ENCODE data around the gene LY86. TPM values are rescaled to one million over a fixed set of nuclear protein-coding genes. Genes with fewer than 3 reads are reported as not detected.

LY86 gene
- total and polyA plus RNA-seq, 9 donors, result 1.3 to 13.8 (median 2.3) TPM

DNA sequence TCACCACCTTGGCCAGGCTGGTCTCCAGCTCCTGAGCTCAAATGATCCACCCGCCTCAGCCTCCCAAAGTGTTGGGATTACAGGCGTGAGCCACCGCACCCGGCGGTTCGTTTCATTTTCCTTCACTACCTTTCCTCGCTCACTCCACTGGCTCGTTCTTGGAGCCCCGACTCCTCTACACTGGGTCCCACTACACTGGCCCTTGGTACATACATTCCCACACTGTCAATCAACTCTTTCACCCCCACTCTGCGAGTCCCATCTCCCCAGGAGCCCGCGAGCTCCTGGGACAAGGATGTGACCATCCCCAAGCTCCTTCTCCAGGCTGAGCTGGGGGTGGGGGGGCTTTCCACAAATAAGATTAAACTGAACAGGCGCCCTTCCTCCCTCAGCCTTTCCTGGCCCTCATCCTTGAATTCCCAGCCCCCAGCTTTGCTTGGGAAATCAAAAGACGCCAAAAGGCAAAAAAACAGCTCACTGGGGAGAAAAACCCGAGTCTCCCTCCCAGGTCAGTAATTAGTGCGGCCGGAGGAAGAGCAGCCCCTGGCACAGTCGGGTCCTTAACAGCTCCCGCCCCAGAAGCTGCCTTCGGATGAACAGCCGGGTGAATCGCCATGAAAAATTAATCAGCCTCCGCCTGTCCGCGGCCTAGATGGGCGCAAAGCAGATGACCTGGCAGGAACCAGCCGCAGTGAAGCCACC is 42.8 kb upstream of the LY86 start:
- Histone ChIP-seq H3K4me1 (ENCODE audit: insufficient read depth) (peaks cover 6% of the 10 kb centered on the region), H3K27ac (no peak overlapping the region), H3K36me3 (no peaks in the 10 kb centered on the region), H3K4me3 (peak overlapping the region; percentile 34), H3K9me3 (no peaks in the 10 kb centered on the region), H3K27me3 (no peaks in the 10 kb centered on the region)
- intact Hi-C loops (cut with DNase I), result loop anchor here (5.0 to 10.0 kb wide), 3 partner anchors 491 to 1403 kb away; no protein-coding TSS in a partner anchor
- no peak for TF ChIP-seq POLR2A (IDR thresholded peaks at IDR 0.05)
- TF ChIP-seq, protein P1, sequence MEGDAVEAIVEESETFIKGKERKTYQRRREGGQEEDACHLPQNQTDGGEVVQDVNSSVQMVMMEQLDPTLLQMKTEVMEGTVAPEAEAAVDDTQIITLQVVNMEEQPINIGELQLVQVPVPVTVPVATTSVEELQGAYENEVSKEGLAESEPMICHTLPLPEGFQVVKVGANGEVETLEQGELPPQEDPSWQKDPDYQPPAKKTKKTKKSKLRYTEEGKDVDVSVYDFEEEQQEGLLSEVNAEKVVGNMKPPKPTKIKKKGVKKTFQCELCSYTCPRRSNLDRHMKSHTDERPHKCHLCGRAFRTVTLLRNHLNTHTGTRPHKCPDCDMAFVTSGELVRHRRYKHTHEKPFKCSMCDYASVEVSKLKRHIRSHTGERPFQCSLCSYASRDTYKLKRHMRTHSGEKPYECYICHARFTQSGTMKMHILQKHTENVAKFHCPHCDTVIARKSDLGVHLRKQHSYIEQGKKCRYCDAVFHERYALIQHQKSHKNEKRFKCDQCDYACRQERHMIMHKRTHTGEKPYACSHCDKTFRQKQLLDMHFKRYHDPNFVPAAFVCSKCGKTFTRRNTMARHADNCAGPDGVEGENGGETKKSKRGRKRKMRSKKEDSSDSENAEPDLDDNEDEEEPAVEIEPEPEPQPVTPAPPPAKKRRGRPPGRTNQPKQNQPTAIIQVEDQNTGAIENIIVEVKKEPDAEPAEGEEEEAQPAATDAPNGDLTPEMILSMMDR (IDR thresholded peaks at IDR 0.05), result no peak
- no peak for TF ChIP-seq EP300 (IDR thresholded peaks at IDR 0.05)
- no peak for DNase-seq
- WGBS, 3 donors, result 36 to 47% (median 41%) methylated on average over 27 of the region's 27 CpGs

GRCh38 chr6:6546318-6547109 is 42.0 kb upstream of the LY86 start:
- TF ChIP-seq EP300 (IDR thresholded peaks at IDR 0.05) (no peak), POLR2A (IDR thresholded peaks at IDR 0.05) (no peak)
- TF ChIP-seq, protein P1 (IDR thresholded peaks at IDR 0.05), result no peak
- no peaks in the 10 kb centered on the region for H3K36me3 ChIP-seq
- intact Hi-C loops (cut with DNase I), result loop anchor here (5.0 to 10.0 kb wide), 3 partner anchors 492 to 1404 kb away; no protein-coding TSS in a partner anchor
- peak overlapping the region; percentile 34 for H3K4me3 ChIP-seq
- no peaks in the 10 kb centered on the region for H3K9me3 ChIP-seq
- H3K27ac ChIP-seq, result no peak overlapping the region
- no peaks in the 10 kb centered on the region for H3K27me3 ChIP-seq
- 1 to 2% (median 1%) methylated on average over 34 to 64 of the region's 64 CpGs for WGBS, 3 donors
- H3K4me1 ChIP-seq (ENCODE audit: insufficient read depth), result peaks cover 6% of the 10 kb centered on the region
- peak in 3 of 5 donors; percentile 21 to 43 (median 27) for DNase-seq

DNA sequence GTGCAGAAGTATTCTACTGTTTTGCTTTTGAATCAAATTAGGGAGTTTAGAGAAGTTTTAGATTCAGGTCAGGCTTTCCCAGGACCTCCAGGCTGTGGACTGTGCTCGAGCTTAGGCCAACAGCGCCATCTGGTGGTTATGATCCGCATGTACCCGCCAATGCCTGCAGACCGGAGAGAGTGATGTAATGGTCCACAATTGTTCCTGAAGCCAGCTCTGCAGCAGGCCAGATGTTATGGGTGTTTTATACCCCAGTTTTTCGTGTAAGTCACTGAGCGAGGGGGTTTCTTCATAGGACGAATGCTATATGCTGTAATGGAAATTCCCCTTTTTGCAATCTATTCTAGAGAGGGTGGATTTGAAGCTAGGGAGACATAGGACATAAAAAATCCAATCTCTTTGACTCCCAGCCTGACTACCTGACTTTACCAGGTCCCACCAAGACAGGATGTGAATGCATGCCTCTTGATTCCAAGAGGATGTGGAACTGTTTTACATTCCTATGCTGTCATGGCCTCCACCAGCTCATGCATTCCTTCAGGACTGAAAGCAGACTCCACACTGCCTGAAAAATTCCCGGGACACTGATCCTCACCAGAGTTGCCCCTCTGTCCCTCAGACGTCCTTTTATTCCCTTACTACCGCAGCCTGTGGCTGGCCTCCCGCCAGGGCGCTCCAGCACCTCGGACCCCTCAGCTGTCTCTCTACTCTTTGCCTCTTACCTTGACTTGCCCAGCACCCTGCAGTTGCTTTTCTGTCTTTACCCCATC is 41.2 kb upstream of the LY86 start:
- Histone ChIP-seq H3K27ac (no peak overlapping the region), H3K4me1 (ENCODE audit: insufficient read depth) (peaks cover 6% of the 10 kb centered on the region), H3K36me3 (no peaks in the 10 kb centered on the region), H3K27me3 (no peaks in the 10 kb centered on the region), H3K9me3 (no peaks in the 10 kb centered on the region), H3K4me3 (peak overlapping the region; percentile 34)
- TF ChIP-seq, protein P1 (IDR thresholded peaks at IDR 0.05), result peak; percentile 56 to 79 (median 60)
- TF ChIP-seq POLR2A (IDR thresholded peaks at IDR 0.05), result no peak
- intact Hi-C loops (cut with DNase I), result loop anchor here (5.0 to 10.0 kb wide), 3 partner anchors 492 to 1405 kb away; no protein-coding TSS in a partner anchor
- peak; percentile 63 to 84 (median 79) for DNase-seq
- WGBS, 3 donors, result 18 to 23% (median 20%) methylated on average over 14 of the region's 14 CpGs

GRCh38 chr6:6556161-6556737 is 32.3 kb upstream of the LY86 start:
- 32 to 34% (median 32%) methylated on average over 7 of the region's 7 CpGs for WGBS, 3 donors
- intact Hi-C loops (cut with DNase I), result no loop called here
- no peaks in the 10 kb centered on the region for H3K4me1 ChIP-seq (ENCODE audit: insufficient read depth)
- no peak for DNase-seq
- TF ChIP-seq, protein P1 (IDR thresholded peaks at IDR 0.05), result no peak
- no peak for TF ChIP-seq EP300 (IDR thresholded peaks at IDR 0.05)
- no peak for TF ChIP-seq POLR2A (IDR thresholded peaks at IDR 0.05)
- H3K9me3 ChIP-seq, result no peaks in the 10 kb centered on the region
- no peaks in the 10 kb centered on the region for H3K36me3 ChIP-seq
- H3K27me3 ChIP-seq, result no peaks in the 10 kb centered on the region
- H3K27ac ChIP-seq, result no peak overlapping the region
- H3K4me3 ChIP-seq, result no peak overlapping the region
